Common myeloid progenitor, CD34-positive (primary cell): ENCODE data around the gene TTLL3.

ENCODE experiments used
- CTCF ChIA-PET: fragments of 350-600 bp; sonication (Branson Sonifier 250); formaldehyde crosslinking; loops from one replicate; lab custom pipeline; 2021; ENCODE audit warnings: antibody characterized with exemption; lab: Charles Lee
- POLR2A ChIA-PET: fragments of 350-600 bp; sonication (Branson Sonifier 250); formaldehyde crosslinking; loops from one replicate; lab custom pipeline; 2021; ENCODE audit warnings: antibody characterized with exemption; lab: Charles Lee
- DNase-seq, 3 donors: peaks; one replicate each; pipeline versions ENCODE4 v3.0.0 to v3.0.0-alpha.2; 2013
- H3K27ac ChIP-seq, 2 experiments: 1 replicate in 1 of 2; 2 replicates in 1 of 2; pipeline ENCODE4 v1.7.0; 2013; ENCODE audit warnings: inconsistent platforms in 2 of 2, low read length in 2 of 2, mild to moderate bottlenecking in 2 of 2, low read depth in 1 of 2, moderate library complexity in 1 of 2; ENCODE audit not compliant: severe bottlenecking in 2 of 2, insufficient read depth in 1 of 2, poor library complexity in 1 of 2
- H3K27me3 ChIP-seq, 5 experiments: replicated peaks in 2 of 5; 1 replicate in 3 of 5; 2 replicates in 2 of 5; pipeline versions ENCODE4 v1.6.1 to v1.7.0; 2013; ENCODE audit warnings: low read length in 4 of 5, mild to moderate bottlenecking in 2 of 5, moderate library complexity in 2 of 5, inconsistent platforms in 1 of 5; ENCODE audit not compliant: insufficient read depth in 5 of 5, control insufficient read depth in 4 of 5
- H3K36me3 ChIP-seq, 4 experiments: 1 replicate in 2 of 4; 2 replicates in 2 of 4; pipeline versions ENCODE4 v1.6.1 to v1.7.0; 2013; ENCODE audit warnings: low read length in 3 of 4, control low read depth in 1 of 4, mild to moderate bottlenecking in 1 of 4; ENCODE audit not compliant: control insufficient read depth in 4 of 4, insufficient read depth in 4 of 4
- H3K4me1 ChIP-seq, 4 experiments: 1 replicate in 3 of 4; 2 replicates in 1 of 4; pipeline versions ENCODE4 v1.6.1 to v1.7.1; 2013; ENCODE audit warnings: low read length in 3 of 4, mild to moderate bottlenecking in 3 of 4, control low read depth in 1 of 4, inconsistent platforms in 1 of 4, moderate library complexity in 1 of 4; ENCODE audit not compliant: control insufficient read depth in 4 of 4, insufficient read depth in 4 of 4; ENCODE audit errors: control extremely low read depth in 1 of 4
- H3K4me3 ChIP-seq, 7 experiments: 1 replicate in 4 of 7; 2 replicates in 3 of 7; pipeline versions ENCODE4 v1.5.1 to v1.7.0; 2013; ENCODE audit warnings: mild to moderate bottlenecking in 7 of 7, low read length in 6 of 7, moderate library complexity in 6 of 7, inconsistent platforms in 2 of 7, low read depth in 2 of 7, control low read depth in 1 of 7; ENCODE audit not compliant: insufficient read depth in 4 of 7, control insufficient read depth in 1 of 7; ENCODE audit errors: extremely low read depth in 1 of 7
- H3K9me3 ChIP-seq, 5 experiments: 1 replicate in 4 of 5; 2 replicates in 1 of 5; pipeline versions ENCODE4 v1.6.1 to v1.7.1; 2013; ENCODE audit warnings: low read length in 4 of 5, mild to moderate bottlenecking in 2 of 5, inconsistent platforms in 1 of 5, low read depth in 1 of 5, moderate library complexity in 1 of 5; ENCODE audit not compliant: control insufficient read depth in 4 of 5, insufficient read depth in 2 of 5; ENCODE audit errors: control extremely low read depth in 1 of 5
- WGBS: methylation state at CpG from one replicate; pipeline ENCODE4 v1.1.5; 2013; ENCODE audit not compliant: insufficient coverage; 5-methylcytosine and 5-hydroxymethylcytosine counted together

Gene TTLL3

DNA sequence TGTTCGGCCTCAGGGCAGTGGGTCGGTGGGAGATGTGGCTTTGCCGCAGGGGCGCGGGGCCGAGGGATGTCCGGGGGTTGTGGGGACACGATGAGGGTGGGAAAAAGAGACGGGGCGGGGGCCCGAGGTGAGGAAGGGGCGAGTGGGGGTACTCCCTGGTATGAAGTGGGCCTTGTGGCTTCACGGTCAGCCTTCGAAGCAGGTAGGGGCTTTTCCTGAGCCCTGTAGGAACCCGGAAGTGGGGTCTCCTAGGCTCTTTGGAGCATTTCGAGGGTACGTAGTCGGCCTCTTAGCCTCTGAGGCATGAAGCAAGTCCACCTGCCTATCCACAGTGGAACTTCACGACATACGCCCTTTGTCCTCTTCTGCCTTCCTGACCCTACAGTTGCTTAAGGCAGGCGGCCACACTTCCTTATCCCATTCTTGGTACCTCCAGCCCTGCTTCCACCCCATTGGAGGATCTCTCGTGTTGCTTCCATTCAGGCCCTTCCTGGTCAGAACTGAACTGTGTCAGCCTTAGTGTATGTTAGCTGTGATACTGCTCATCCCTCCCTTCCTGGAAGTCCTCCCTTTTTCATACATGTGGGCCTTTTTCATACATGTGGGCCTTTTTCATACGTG lies 16.8 kb upstream of the TTLL3 start:
- CTCF ChIA-PET: interaction anchor here (0.9 to 1.6 kb wide), 6 partner anchors 9 to 63 kb away, joined by 3 to 4 read pairs (median 3); partner anchors contain the start of gene OGG1

DNA sequence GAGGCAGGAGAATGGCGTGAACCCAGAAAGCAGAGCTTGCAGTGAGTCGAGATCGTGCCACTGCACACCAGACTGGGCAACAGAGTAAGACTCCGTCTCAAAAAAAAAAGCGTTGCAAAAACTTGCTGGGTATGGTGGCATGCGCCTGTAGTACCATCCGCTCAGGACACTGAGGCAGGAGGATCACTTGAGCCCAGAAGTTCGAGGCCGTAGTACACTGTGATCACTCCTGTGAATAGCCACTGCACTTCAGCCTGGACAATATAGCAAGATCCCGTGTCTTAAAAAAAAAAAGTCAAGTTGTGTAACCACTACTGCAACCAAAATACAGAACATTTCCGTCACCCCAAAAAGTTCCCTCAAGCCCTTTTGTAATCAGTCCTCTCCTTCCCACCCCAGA lies 15.7 kb upstream of the TTLL3 start:
- Histone ChIP-seq H3K27ac (no peak overlapping the region), H3K36me3 (peaks cover 12 to 43% (median 29%) of the 10 kb centered on the region in 4 experiments), H3K27me3 (no peaks in the 10 kb centered on the region), H3K9me3 (no peaks in the 10 kb centered on the region), H3K4me3 (peak overlapping the region in 1 of 7 experiments; percentile 79), H3K4me1 (peaks cover 11 to 27% (median 21%) of the 10 kb centered on the region in 4 experiments)
- no peak for DNase-seq
- ChIA-PET CTCF (no interaction called here), POLR2A (interaction anchor here (1.0 kb wide), 1 partner anchor 14 kb away, joined by 3 read pairs; no protein-coding TSS in a partner anchor)
- 98% methylated on average over 11 of the region's 11 CpGs for WGBS

More for the DNA sequence above, 16.8 kb upstream of the TTLL3 start:
- Histone ChIP-seq H3K27ac (peak overlapping the region; percentile 96 to 98), H3K36me3 (peaks cover 7 to 40% (median 27%) of the 10 kb centered on the region in 4 experiments), H3K27me3 (no peaks in the 10 kb centered on the region), H3K4me1 (peaks cover 11 to 27% (median 21%) of the 10 kb centered on the region in 4 experiments), H3K4me3 (peak overlapping the region; percentile 79 to 98 (median 86)), H3K9me3 (no peaks in the 10 kb centered on the region)
- under 1% methylated on average over 15 of the region's 23 CpGs for WGBS
- DNase-seq: peak; percentile 29 to 63 (median 53)
- POLR2A ChIA-PET: interaction anchor here (1.1 to 1.3 kb wide), 4 partner anchors 11 to 62 kb away, joined by 4 to 9 read pairs (median 6); partner anchors contain the start of gene BRPF1

DNA sequence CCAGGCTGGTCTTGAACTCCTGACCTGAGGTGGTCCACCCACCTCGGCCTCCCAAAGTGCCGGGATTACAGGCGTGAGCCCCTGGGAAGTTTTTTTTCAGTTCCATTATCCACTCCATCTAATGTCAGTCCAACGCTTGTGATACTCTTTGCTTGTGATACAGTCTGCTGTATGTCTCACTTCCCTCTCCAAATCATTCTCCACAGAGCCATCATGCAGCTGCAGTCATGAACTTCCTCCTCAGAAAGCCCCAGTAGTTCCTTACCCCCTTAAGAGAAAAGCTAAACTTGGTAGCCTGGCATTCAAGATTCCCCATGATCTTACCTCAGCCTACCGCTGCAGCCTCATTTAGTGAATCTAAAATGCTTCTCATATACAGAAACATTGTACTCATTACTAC lies 14.9 kb upstream of the TTLL3 start:
- H3K4me1 ChIP-seq: peaks cover 11 to 27% (median 21%) of the 10 kb centered on the region in 4 experiments
- H3K27me3 ChIP-seq: no peaks in the 10 kb centered on the region
- no peaks in the 10 kb centered on the region for H3K9me3 ChIP-seq
- WGBS: 89% methylated on average over 5 of the region's 5 CpGs
- peaks cover 18 to 44% (median 31%) of the 10 kb centered on the region in 4 experiments for H3K36me3 ChIP-seq
- POLR2A ChIA-PET: interaction anchor here (1.0 kb wide), 1 partner anchor 15 kb away, joined by 3 read pairs; no protein-coding TSS in a partner anchor
- DNase-seq: peak in 2 of 3 donors; percentile 32 to 38
- CTCF ChIA-PET: no interaction called here
- no peak overlapping the region for H3K4me3 ChIP-seq
- H3K27ac ChIP-seq: no peak overlapping the region

DNA sequence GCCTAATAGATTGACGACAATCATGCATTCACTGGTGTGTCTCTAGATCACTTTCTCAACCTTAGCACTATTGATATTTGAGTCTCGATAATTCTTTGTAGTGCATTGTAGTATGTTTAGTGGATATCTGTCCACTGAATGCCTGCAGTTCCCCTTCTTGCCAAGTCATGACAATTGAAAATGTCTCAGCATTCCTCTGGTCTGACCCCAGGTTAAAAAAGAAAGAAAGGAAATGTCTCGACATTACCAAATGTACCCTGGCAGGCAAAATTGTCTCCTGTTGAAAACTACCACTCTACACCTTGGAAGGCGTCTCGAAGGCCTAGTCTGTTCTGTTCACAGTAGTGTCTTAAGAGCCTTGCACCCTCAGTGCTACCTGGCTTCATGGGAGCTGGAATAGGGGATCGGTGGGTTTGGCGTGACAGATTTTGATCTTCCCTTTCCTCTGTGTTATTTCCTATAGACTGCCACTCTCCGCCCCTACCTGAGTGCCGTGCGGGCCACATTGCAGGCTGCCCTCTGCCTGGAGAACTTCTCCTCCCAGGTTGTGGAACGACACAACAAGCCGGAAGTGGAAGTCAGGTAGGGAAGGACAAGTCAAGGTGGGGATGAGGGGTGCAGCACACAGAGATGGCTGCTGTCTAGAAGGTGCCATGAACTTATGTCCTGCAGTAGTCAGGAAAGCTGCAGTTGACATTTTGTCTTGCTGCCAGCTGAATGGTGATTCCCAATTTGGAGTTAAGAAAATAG lies 12.7 kb upstream of the TTLL3 start:
- H3K27ac ChIP-seq: no peak overlapping the region
- POLR2A ChIA-PET: interaction anchor here (0.9 kb wide), 1 partner anchor 16 kb away, joined by 3 read pairs; no protein-coding TSS in a partner anchor
- CTCF ChIA-PET: interaction anchor here (1.1 to 1.4 kb wide), 3 partner anchors 10 to 64 kb away, joined by 3 to 5 read pairs (median 4); no protein-coding TSS in a partner anchor
- WGBS: 95% methylated on average over 9 of the region's 12 CpGs
- H3K4me3 ChIP-seq: no peak overlapping the region
- no peak for DNase-seq
- peaks cover 10 to 16% (median 12%) of the 10 kb centered on the region in 4 experiments for H3K4me1 ChIP-seq
- no peaks in the 10 kb centered on the region for H3K9me3 ChIP-seq
- peaks cover 19 to 51% (median 33%) of the 10 kb centered on the region in 4 experiments for H3K36me3 ChIP-seq
- no peaks in the 10 kb centered on the region for H3K27me3 ChIP-seq

DNA sequence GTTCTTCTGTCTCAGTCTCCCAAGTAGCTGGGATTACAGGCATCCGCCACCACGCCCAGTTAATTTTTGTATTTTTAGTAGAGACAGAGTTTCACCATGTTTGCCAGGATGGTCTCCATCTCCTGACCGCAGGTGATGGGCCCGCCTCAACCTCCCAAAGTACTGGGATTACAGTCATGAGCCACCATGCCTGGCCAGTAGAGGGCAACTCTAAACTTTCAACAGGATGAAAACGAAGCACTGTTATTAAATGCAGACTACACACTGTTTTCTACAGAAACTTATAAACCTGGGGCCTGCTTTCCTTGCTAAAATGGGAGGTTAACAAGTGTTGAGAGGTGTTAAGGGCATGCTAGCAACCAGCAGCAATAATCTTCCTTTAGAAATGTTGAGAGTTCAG lies 9.5 kb upstream of the TTLL3 start:
- ChIA-PET POLR2A (no interaction called here), CTCF (interaction anchor here (1.0 to 2.2 kb wide), 5 partner anchors 9 to 68 kb away, joined by 3 to 8 read pairs (median 4); partner anchors contain the start of gene TTLL3)
- H3K27ac ChIP-seq: no peak overlapping the region
- H3K4me3 ChIP-seq: no peak overlapping the region
- no peaks in the 10 kb centered on the region for H3K4me1 ChIP-seq
- 93% methylated on average over 2 of the region's 5 CpGs for WGBS
- DNase-seq: peak in 1 of 3 donors; percentile 22
- peaks cover 35 to 80% (median 53%) of the 10 kb centered on the region in 4 experiments for H3K36me3 ChIP-seq
- no peaks in the 10 kb centered on the region for H3K27me3 ChIP-seq
- H3K9me3 ChIP-seq: no peaks in the 10 kb centered on the region

DNA sequence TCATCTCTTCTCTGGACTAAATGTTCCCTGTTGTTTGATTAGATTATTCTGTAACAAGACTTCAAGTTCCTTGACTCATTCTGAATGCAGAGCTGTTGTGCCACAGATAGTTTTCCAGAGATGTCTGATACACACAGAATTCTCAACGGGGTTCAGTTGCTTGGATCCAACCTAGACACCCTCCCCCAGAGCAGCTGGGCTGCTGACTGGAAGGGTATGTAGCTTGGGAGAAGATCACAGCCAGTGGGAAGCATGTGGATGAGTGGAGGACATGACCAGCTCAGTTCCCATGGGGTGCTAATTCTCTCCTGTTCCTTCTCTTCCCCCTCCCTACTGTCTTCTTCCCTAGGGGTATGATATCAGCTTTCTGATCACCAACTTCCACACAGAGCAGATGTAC lies 6.6 kb upstream of the TTLL3 start:
- WGBS: 100% methylated on average over 1 of the region's 1 CpG
- CTCF ChIA-PET: interaction anchor here (0.7 to 2.2 kb wide), 4 partner anchors 10 to 129 kb away, joined by 3 to 9 read pairs (median 4); no protein-coding TSS in a partner anchor
- POLR2A ChIA-PET: no interaction called here
- Histone ChIP-seq H3K4me1 (peaks cover 0 to 7% (median 1%) of the 10 kb centered on the region in 4 experiments), H3K27ac (no peak overlapping the region), H3K4me3 (no peak overlapping the region), H3K27me3 (no peaks in the 10 kb centered on the region), H3K36me3 (peaks cover 33 to 76% (median 56%) of the 10 kb centered on the region in 4 experiments), H3K9me3 (no peaks in the 10 kb centered on the region)
- DNase-seq: no peak
